SK-N-MC (cell line): ENCODE measurements around the gene EPHA4.

Experiments
- EZH2 ChIP-seq: fragments of 200-600 bp; sonication (generic); IDR thresholded peaks from one replicate; pipeline ENCODE4 v1.6.1; 2017; ENCODE audit warnings: antibody characterized with exemption
- POLR2AphosphoS5 ChIP-seq: IDR thresholded peaks from 2 replicates; pipeline ENCODE4 v1.6.1; 2012; ENCODE audit warnings: mild to moderate bottlenecking, low read depth, low read length, borderline replicate concordance

- TF ChIP-seq POLR2AphosphoS5 (no peak), EZH2 (no peak)
Measured at GRCh38 chr2:221518935-221519625, 53.0 kb downstream of the EPHA4 start.
